ENCODE results near the gene ENTPD8.

DNA sequence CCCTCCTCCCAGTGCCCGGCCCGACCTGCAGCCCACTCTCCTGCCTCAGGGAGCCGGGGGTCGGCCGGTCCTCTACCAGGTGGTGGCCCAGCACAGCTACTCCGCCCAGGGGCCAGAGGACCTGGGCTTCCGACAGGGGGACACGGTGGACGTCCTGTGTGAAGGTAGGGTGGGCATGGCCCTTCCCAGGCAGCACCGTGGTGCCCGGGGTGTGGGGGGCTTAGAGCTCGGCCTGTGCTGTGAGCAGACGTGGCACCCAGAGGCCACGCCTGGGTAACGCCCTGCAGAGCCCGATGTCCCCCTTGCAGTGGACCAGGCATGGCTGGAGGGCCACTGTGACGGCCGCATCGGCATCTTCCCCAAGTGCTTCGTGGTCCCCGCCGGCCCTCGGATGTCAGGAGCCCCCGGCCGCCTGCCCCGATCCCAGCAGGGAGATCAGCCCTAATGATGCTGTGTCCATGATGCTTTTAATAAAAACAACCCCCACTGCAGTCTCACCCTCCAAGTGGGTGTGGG is 7.2 kb downstream of the ENTPD8 start:
- TF ChIP-seq, protein P1, sequence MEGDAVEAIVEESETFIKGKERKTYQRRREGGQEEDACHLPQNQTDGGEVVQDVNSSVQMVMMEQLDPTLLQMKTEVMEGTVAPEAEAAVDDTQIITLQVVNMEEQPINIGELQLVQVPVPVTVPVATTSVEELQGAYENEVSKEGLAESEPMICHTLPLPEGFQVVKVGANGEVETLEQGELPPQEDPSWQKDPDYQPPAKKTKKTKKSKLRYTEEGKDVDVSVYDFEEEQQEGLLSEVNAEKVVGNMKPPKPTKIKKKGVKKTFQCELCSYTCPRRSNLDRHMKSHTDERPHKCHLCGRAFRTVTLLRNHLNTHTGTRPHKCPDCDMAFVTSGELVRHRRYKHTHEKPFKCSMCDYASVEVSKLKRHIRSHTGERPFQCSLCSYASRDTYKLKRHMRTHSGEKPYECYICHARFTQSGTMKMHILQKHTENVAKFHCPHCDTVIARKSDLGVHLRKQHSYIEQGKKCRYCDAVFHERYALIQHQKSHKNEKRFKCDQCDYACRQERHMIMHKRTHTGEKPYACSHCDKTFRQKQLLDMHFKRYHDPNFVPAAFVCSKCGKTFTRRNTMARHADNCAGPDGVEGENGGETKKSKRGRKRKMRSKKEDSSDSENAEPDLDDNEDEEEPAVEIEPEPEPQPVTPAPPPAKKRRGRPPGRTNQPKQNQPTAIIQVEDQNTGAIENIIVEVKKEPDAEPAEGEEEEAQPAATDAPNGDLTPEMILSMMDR (IDR thresholded peaks at IDR 0.05), result no peak
- TF ChIP-seq POLR2AphosphoS5 (IDR thresholded peaks at IDR 0.05), result no peak

Data from gastroesophageal sphincter (tissue), 3 donors.